Endothelial cell of hepatic sinusoid (primary cell): ENCODE results near the gene NSUN3.

Source experiments
- in situ Hi-C: cut with HindIII; loops from 2 replicates; pipeline ENCODE4 v1.10.0; 2017; ENCODE audit warnings: low sequenced_read_pairs

The NSUN3 gene

DNA sequence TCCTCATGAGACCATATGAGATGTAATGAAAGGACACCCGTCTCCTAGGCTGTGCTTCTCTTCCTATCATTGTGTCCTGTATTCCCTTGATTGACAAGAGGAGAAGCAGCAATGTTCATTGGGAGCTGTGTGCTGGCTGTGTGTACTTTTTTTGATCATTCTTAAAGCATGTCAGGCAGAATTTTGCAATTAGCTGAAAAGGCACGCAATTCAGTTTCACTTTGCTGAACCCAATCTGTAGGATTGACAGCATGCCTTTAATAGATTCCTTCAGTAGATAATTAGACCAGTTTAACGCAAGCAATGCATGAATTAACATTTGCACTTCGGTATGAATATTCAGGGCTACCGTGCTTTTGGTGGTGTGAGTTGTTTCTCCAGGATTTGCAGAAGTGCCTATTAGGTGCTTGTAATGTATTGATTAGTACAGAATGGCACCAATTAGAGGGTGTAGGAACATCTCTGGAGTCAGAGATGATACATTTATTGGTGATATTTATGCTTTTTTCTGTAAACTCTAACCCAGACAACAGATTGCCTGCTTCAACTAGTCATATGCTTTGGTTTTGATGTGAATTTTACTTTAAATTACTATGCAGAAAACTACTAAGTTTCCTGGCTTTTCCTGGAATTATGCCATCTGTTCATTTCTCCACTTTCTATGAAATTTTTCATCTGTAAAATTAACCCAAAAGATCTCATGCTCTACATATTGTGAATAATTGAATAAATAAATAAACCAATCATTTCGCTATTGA, 114.3 kb downstream of the NSUN3 start:
- in situ Hi-C loops: no loop called here
